Prostate gland (tissue), 2 donors: Measurements from ENCODE around the gene KIZ. TPM values are rescaled to one million over a fixed set of nuclear protein-coding genes. Genes with fewer than 3 reads are reported as not detected.

Experiments used
- DNase-seq: peaks from one replicate; pipeline ENCODE4 v3.0.0-alpha.2; 2019; ENCODE audit warnings: low spot score
- H3K27ac ChIP-seq, 2 donors: fragments of 200-600 bp; sonication (generic); 2 replicates each; pipeline ENCODE4 v1.5.1; 2017 to 2019
- H3K27me3 ChIP-seq: fragments of 200-600 bp; sonication (generic); replicated peaks from 2 replicates; pipeline ENCODE4 v1.5.1; 2019; ENCODE audit not compliant: insufficient read depth
- H3K36me3 ChIP-seq, 2 donors: fragments of 200-600 bp; sonication (generic); 1 replicate in 1 of 2; 2 replicates in 1 of 2; pipeline versions ENCODE4 v1.5.1 to v1.8.1; 2017 to 2019
- H3K4me1 ChIP-seq: fragments of 200-600 bp; sonication (generic); replicated peaks from 2 replicates; pipeline ENCODE4 v1.5.1; 2019
- H3K4me3 ChIP-seq, 2 donors: fragments of 200-600 bp; sonication (generic); 2 replicates each; pipeline ENCODE4 v1.5.1; 2017 to 2019
- H3K9me3 ChIP-seq: fragments of 200-600 bp; sonication (generic); 2 replicates; pipeline ENCODE4 v1.5.1; 2017
- POLR2A ChIP-seq: fragments of 450-650 bp; IDR thresholded peaks from one replicate; pipeline ENCODE4 v1.6.1; 2016; ENCODE audit warnings: antibody characterized with exemption, mild to moderate bottlenecking
- POLR2AphosphoS5 ChIP-seq: sonication (generic); formaldehyde crosslinking; IDR thresholded peaks from one replicate; pipeline ENCODE4 v1.6.1; 2017; ENCODE audit warnings: antibody characterized with exemption
- WGBS: methylation state at CpG from one replicate; pipeline ENCODE4 v1.1.5; 2018; 5-methylcytosine and 5-hydroxymethylcytosine counted together
- intact Hi-C: fragments of 100-400 bp; cut with DNase I; formaldehyde crosslinking; loops from one replicate; pipeline ENCODE4 v1.14.2; 2022
- total RNA-seq, 2 donors: library from RNA; depleted of rRNA; stranded (reverse); fragments of >200 nt; gene quantifications; one replicate each; pipeline ENCODE4 v1.1.0, GENCODE V29; 2016
- TF ChIP-seq, protein P1 (sequence below), 4 experiments: fragments of 200-600 bp in 2 of 4; fragments of 450-650 bp in 2 of 4; sonication (generic) in 2 of 4; IDR thresholded peaks; 1 replicate in 3 of 4; 2 replicates in 1 of 4; pipeline ENCODE4 v1.5.1; 2016 to 2019; ENCODE audit warnings: antibody characterized with exemption in 4 of 4, mild to moderate bottlenecking in 2 of 4, moderate library complexity in 2 of 4

KIZ gene
- total RNA-seq, 2 donors from 2014 or later, result 39.9 to 41.0 TPM

DNA sequence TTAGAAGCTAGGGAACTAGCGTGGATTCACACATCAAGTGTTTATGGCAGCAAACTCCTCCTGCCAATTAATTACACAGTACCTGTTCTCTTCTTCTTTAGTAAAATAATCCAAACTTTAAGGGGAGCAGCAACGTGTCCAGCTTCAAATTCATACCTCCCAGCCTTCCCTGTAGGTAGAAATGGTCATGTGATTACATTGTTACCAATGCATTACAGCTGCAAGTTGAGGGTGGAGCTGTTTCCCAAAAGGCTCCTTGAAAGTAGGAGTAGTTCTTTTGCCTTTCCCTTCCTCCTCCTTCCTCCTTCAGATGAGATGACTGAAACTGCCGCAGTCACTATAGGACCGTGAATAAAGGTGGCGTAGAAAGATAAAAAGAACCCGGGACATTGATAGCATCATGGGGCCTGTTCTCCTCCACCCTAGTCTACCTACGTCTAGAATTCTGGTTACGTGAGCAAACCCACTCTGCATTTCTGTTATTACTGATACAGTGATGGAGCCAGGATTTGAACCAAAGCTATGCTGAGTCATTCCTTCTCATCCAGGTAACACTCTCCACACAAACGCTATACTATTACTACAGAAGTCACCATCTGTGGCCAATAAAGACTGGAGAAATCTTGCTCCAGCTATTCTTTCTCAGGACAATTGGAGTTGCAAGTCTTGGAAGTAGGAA is 37.9 kb upstream of the KIZ start:
- DNase-seq, result no peak
- 71% methylated on average over 9 of the region's 9 CpGs for WGBS
- H3K36me3 ChIP-seq, result no peaks in the 10 kb centered on the region
- intact Hi-C loops, result no loop called here
- TF ChIP-seq, protein P1, sequence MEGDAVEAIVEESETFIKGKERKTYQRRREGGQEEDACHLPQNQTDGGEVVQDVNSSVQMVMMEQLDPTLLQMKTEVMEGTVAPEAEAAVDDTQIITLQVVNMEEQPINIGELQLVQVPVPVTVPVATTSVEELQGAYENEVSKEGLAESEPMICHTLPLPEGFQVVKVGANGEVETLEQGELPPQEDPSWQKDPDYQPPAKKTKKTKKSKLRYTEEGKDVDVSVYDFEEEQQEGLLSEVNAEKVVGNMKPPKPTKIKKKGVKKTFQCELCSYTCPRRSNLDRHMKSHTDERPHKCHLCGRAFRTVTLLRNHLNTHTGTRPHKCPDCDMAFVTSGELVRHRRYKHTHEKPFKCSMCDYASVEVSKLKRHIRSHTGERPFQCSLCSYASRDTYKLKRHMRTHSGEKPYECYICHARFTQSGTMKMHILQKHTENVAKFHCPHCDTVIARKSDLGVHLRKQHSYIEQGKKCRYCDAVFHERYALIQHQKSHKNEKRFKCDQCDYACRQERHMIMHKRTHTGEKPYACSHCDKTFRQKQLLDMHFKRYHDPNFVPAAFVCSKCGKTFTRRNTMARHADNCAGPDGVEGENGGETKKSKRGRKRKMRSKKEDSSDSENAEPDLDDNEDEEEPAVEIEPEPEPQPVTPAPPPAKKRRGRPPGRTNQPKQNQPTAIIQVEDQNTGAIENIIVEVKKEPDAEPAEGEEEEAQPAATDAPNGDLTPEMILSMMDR (IDR thresholded peaks at IDR 0.05), result no peak
- TF ChIP-seq POLR2A, result no peak
- TF ChIP-seq POLR2AphosphoS5, result no peak
- H3K9me3 ChIP-seq, result no peaks in the 10 kb centered on the region
- H3K4me3 ChIP-seq, result no peak overlapping the region
- H3K27me3 ChIP-seq, result peaks cover 14% of the 10 kb centered on the region
- H3K27ac ChIP-seq, result no peak overlapping the region
- H3K4me1 ChIP-seq, result no peaks in the 10 kb centered on the region

DNA sequence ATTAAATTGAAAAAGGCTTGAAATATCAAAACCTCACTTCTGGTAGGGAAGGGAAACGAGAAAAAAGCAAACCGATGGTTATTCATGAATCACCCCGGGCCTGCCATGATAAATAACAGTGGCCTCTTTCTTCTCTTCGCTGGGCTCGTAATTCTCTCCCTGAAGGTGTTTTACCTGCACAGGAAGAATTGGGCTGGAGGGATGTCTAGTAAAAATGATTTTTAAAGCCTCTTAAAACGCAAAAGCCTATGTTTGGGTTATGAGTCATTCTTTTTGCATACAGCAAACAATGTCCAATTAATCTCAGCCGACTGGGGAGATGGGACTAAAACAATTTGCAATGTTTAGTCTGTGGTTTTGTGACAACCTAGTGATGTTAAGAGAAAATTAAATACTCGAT is 36.5 kb upstream of the KIZ start:
- intact Hi-C loops, result no loop called here
- H3K4me3 ChIP-seq, result no peak overlapping the region
- no peaks in the 10 kb centered on the region for H3K36me3 ChIP-seq
- 24% methylated on average over 8 of the region's 8 CpGs for WGBS
- H3K27ac ChIP-seq, result no peak overlapping the region
- no peak for TF ChIP-seq POLR2A
- peak; percentile 48 for TF ChIP-seq POLR2AphosphoS5
- H3K9me3 ChIP-seq, result no peaks in the 10 kb centered on the region
- no peak for DNase-seq
- H3K4me1 ChIP-seq, result no peaks in the 10 kb centered on the region
- peaks cover 14% of the 10 kb centered on the region for H3K27me3 ChIP-seq

- H3K27me3 ChIP-seq, result peaks cover 14% of the 10 kb centered on the region
- H3K4me3 ChIP-seq, result no peak overlapping the region
- H3K9me3 ChIP-seq, result no peaks in the 10 kb centered on the region
- no peaks in the 10 kb centered on the region for H3K36me3 ChIP-seq
- intact Hi-C loops, result no loop called here
- TF ChIP-seq POLR2A, result no peak
- TF ChIP-seq POLR2AphosphoS5, result no peak
- TF ChIP-seq, protein P1 (IDR thresholded peaks at IDR 0.05), result no peak
- DNase-seq, result no peak
- no peaks in the 10 kb centered on the region for H3K4me1 ChIP-seq
- WGBS, result 26% methylated on average over 14 of the region's 14 CpGs
- no peak overlapping the region for H3K27ac ChIP-seq
Observed at GRCh38 chr20:21090111-21090618, 35.7 kb upstream of the KIZ start.

DNA sequence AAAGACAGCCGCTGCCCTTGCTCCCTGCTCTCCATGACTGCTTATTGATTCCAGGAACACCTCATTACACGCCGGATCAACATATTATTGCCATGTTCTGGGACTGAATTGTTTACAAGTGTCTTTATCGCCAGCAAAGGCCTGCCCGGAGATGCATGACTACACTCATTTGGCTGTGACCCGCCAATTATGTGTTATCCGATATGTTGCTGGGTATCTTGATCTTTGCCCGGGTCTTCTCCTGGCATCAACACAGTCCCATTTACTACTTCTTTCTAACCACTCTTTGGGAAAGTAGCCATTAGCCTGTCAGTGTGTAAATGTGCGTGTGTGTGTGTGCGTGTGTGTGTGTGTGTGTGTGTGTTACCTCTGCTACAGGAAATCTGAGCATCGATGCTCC is 35.2 kb upstream of the KIZ start:
- intact Hi-C loops, result no loop called here
- Histone ChIP-seq H3K4me3 (no peak overlapping the region), H3K27me3 (peaks cover 14% of the 10 kb centered on the region), H3K27ac (no peak overlapping the region), H3K4me1 (no peaks in the 10 kb centered on the region), H3K36me3 (no peaks in the 10 kb centered on the region), H3K9me3 (no peaks in the 10 kb centered on the region)
- DNase-seq, result no peak
- 30% methylated on average over 11 of the region's 11 CpGs for WGBS
- TF ChIP-seq, protein P1 (IDR thresholded peaks at IDR 0.05), result no peak
- TF ChIP-seq POLR2A (no peak), POLR2AphosphoS5 (no peak)

DNA sequence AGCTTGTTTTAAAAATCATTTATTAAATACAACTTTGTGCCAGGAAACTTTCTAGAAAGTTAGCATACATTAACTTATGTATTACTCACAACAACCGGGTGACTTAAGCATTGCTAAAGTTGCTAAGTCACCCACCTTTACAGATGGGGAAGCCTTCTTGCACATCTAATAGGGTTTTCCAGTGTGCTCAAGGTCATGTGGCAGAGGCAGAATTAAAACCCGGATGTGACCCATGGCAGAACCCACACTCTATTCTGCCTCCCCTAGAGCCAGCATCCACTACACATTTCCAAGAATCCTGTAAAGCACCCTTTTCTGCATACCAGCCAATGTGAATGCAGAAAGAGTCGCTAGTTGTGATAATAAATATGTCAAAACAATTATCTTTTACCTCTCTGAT is 33.1 kb upstream of the KIZ start:
- WGBS, result 75% methylated on average over 3 of the region's 3 CpGs
- Histone ChIP-seq H3K27ac (no peak overlapping the region), H3K4me3 (no peak overlapping the region), H3K9me3 (no peaks in the 10 kb centered on the region), H3K4me1 (no peaks in the 10 kb centered on the region), H3K36me3 (no peaks in the 10 kb centered on the region), H3K27me3 (peaks cover 19% of the 10 kb centered on the region)
- TF ChIP-seq, protein P1 (IDR thresholded peaks at IDR 0.05), result no peak
- no peak for TF ChIP-seq POLR2AphosphoS5
- TF ChIP-seq POLR2A, result no peak
- intact Hi-C loops, result no loop called here
- DNase-seq, result no peak
